ENCODE measurements around the gene PIEZO1.
A peak's percentile ranks its signal among the peaks of the same experiment; 100 is the strongest.

PIEZO1 gene

GRCh38 chr16:88705801-88706228 lies 79.2 kb downstream of the PIEZO1 start:
- FAIRE-seq (no peak), DNase-seq (ENCODE audit: low spot score) (no peak)

GRCh38 chr16:88705076-88705684 lies 79.8 kb downstream of the PIEZO1 start:
- DNase-seq (ENCODE audit: low spot score) (no peak), FAIRE-seq (no peak)

- DNase-seq (ENCODE audit: low spot score): no peak
- no peak for FAIRE-seq
Observed at GRCh38 chr16:88703486-88704309, 81.3 kb downstream of the PIEZO1 start.

- no peak for FAIRE-seq
- DNase-seq (ENCODE audit: low spot score): no peak
Observed at GRCh38 chr16:88702371-88703210, 82.4 kb downstream of the PIEZO1 start.

GRCh38 chr16:88701581-88702370 lies 83.2 kb downstream of the PIEZO1 start:
- no peak for FAIRE-seq

GRCh38 chr16:88700636-88701482 lies 84.2 kb downstream of the PIEZO1 start:
- peak; percentile 51 for FAIRE-seq
- DNase-seq (ENCODE audit: low spot score): peak; percentile 77

More at GRCh38 chr16:88701581-88702370, 83.2 kb downstream of the PIEZO1 start:
- DNase-seq (ENCODE audit: low spot score): no peak

GRCh38 chr16:88700322-88700635 lies 84.7 kb downstream of the PIEZO1 start:
- DNase-seq (ENCODE audit: low spot score): no peak
- no peak for FAIRE-seq

- FAIRE-seq (no peak), DNase-seq (ENCODE audit: low spot score) (no peak)
Observed at GRCh38 chr16:88699180-88699579, 85.8 kb downstream of the PIEZO1 start.

GRCh38 chr16:88698646-88699045 lies 86.4 kb downstream of the PIEZO1 start:
- DNase-seq (ENCODE audit: low spot score) (no peak), FAIRE-seq (no peak)

- FAIRE-seq (no peak), DNase-seq (ENCODE audit: low spot score) (no peak)
Observed at GRCh38 chr16:88697831-88698615, 87.0 kb downstream of the PIEZO1 start.

- DNase-seq (ENCODE audit: low spot score) (no peak), FAIRE-seq (no peak)
Observed at GRCh38 chr16:88697116-88697830, 87.7 kb downstream of the PIEZO1 start.

GRCh38 chr16:88696441-88696840 lies 88.6 kb downstream of the PIEZO1 start:
- FAIRE-seq (no peak), DNase-seq (ENCODE audit: low spot score) (no peak)

- FAIRE-seq (no peak), DNase-seq (ENCODE audit: low spot score) (no peak)
Observed at GRCh38 chr16:88695753-88696152, 89.3 kb downstream of the PIEZO1 start.

GRCh38 chr16:88695218-88695617 lies 89.8 kb downstream of the PIEZO1 start:
- DNase-seq (ENCODE audit: low spot score): no peak
- FAIRE-seq: no peak

GRCh38 chr16:88694221-88695087 lies 90.6 kb downstream of the PIEZO1 start:
- no peak for FAIRE-seq

GRCh38 chr16:88693420-88694177 lies 91.4 kb downstream of the PIEZO1 start:
- no peak for FAIRE-seq
- DNase-seq (ENCODE audit: low spot score): no peak

More at GRCh38 chr16:88694221-88695087, 90.6 kb downstream of the PIEZO1 start:
- DNase-seq (ENCODE audit: low spot score): no peak

GRCh38 chr16:88692861-88693260 lies 92.2 kb downstream of the PIEZO1 start:
- no peak for FAIRE-seq

More at GRCh38 chr16:88692861-88693260, 92.2 kb downstream of the PIEZO1 start:
- DNase-seq (ENCODE audit: low spot score): no peak

Measured in RCC 7860 (cell line).